HFF-Myc (cell line): ENCODE measurements around the gene BCL2L14.
A peak's percentile ranks its signal among the peaks of the same experiment; 100 is the strongest.

Source experiments
- DNase-seq: peaks from one replicate; pipeline ENCODE4 v3.0.0-alpha.2; 2011; ENCODE audit warnings: low read depth; ENCODE audit errors: extremely low read depth
- H3K4me3 ChIP-seq: replicated peaks from 2 replicates; pipeline ENCODE4 v1.5.1; 2011; ENCODE audit warnings: low read depth, mild to moderate bottlenecking, control low read depth, low read length
- CTCF ChIP-seq: IDR thresholded peaks from 2 replicates; pipeline ENCODE4 v1.5.1; 2012; ENCODE audit warnings: mild to moderate bottlenecking, low read depth, low read length, control low read depth; ENCODE audit errors: missing control alignments

Gene BCL2L14

GRCh38 chr12:12028668-12029402, 41.9 kb upstream of the BCL2L14 start:
- no peak overlapping the region for H3K4me3 ChIP-seq
- TF ChIP-seq CTCF, result no peak
- no peak for DNase-seq

- no peak for TF ChIP-seq CTCF
- no peak for DNase-seq
- H3K4me3 ChIP-seq, result no peak overlapping the region
These were observed 41.1 kb upstream of the BCL2L14 start for GRCh38 chr12:12029653-12030052.

- DNase-seq, result no peak
- H3K4me3 ChIP-seq, result no peak overlapping the region
- TF ChIP-seq CTCF, result no peak
These were observed 38.4 kb upstream of the BCL2L14 start for GRCh38 chr12:12032260-12032791.

- DNase-seq, result peak; percentile 73
- TF ChIP-seq CTCF, result peak; percentile 84
- peak overlapping the region; percentile 37 for H3K4me3 ChIP-seq
These were observed 37.6 kb upstream of the BCL2L14 start for GRCh38 chr12:12032851-12033797.

- no peak for DNase-seq
- no peak overlapping the region for H3K4me3 ChIP-seq
- no peak for TF ChIP-seq CTCF
These were observed 36.9 kb upstream of the BCL2L14 start for GRCh38 chr12:12033824-12034223.

GRCh38 chr12:12034344-12034743, 36.4 kb upstream of the BCL2L14 start:
- H3K4me3 ChIP-seq, result no peak overlapping the region
- TF ChIP-seq CTCF, result no peak
- DNase-seq, result no peak
